HepG2 (cell line): ENCODE results near the gene ACOT6. TPM values are rescaled to one million over a fixed set of nuclear protein-coding genes. Genes with fewer than 3 reads are reported as not detected.
"Not testable (repeated sequence)": the region's sequence is repeated elsewhere in the genome, so short reads cannot be mapped to it uniquely, and the experiment has no call there.

Source experiments
- ASH2L ChIP-seq: fragments of 300-600, 200-600 bp; sonication (generic); IDR thresholded peaks from 2 replicates; pipeline ENCODE4 v1.7.0; 2017; ENCODE audit warnings: low read depth, mild to moderate bottlenecking, moderate library complexity, mixed read lengths, low read length; ENCODE audit not compliant: insufficient read length
- GABPA ChIP-seq, 2 experiments: IDR thresholded peaks; 2 replicates each; pipeline ENCODE4 v1.6.1; 2011 to 2016; ENCODE audit warnings: low read depth in 2 of 2, low read length in 1 of 2, missing biosample characterization in 1 of 2, missing genetic modification characterization in 1 of 2
- JUND ChIP-seq: sonication (generic); formaldehyde crosslinking; IDR thresholded peaks from 2 replicates; pipeline ENCODE4 v1.8.0; 2022; ENCODE audit warnings: mild to moderate bottlenecking, missing genetic modification reagents
- MEF2D ChIP-seq: sonication (generic); formaldehyde crosslinking; IDR thresholded peaks from 2 replicates; pipeline ENCODE4 v1.5.1; 2020; ENCODE audit warnings: mild to moderate bottlenecking, missing genetic modification reagents
- MTA1 ChIP-seq: sonication (generic); formaldehyde crosslinking; IDR thresholded peaks from 2 replicates; pipeline ENCODE4 v1.4.0; 2020; ENCODE audit warnings: missing genetic modification reagents, mild to moderate bottlenecking, borderline replicate concordance
- POLR2A ChIP-seq, 2 experiments: IDR thresholded peaks; 2 replicates each; pipeline ENCODE4 v1.6.1; 2011; ENCODE audit warnings: low read depth in 2 of 2, low read length in 2 of 2, mild to moderate bottlenecking in 1 of 2, moderate library complexity in 1 of 2; ENCODE audit not compliant: insufficient read depth in 1 of 2
- SMYD3 ChIP-seq: sonication (generic); formaldehyde crosslinking; IDR thresholded peaks from 2 replicates; pipeline ENCODE4 v1.8.1; 2023; ENCODE audit warnings: mild to moderate bottlenecking, missing genetic modification reagents
- THAP11 ChIP-seq: IDR thresholded peaks from 2 replicates; pipeline ENCODE4 v1.6.1; 2016; ENCODE audit warnings: missing biosample characterization, missing genetic modification reagents
- TSC22D2 ChIP-seq: sonication (generic); formaldehyde crosslinking; IDR thresholded peaks from 2 replicates; pipeline ENCODE4 v1.5.1; 2020; ENCODE audit warnings: missing genetic modification reagents, mild to moderate bottlenecking, borderline replicate concordance
- ZBTB38 ChIP-seq: sonication (generic); formaldehyde crosslinking; IDR thresholded peaks from 2 replicates; pipeline ENCODE4 v1.5.1; 2020; ENCODE audit warnings: mild to moderate bottlenecking, missing genetic modification reagents
- ZC3H13 ChIP-seq: sonication (generic); formaldehyde crosslinking; IDR thresholded peaks from 2 replicates; pipeline ENCODE4 v1.8.1; 2023; ENCODE audit warnings: mild to moderate bottlenecking, missing genetic modification reagents, moderate library complexity
- ZNF230 ChIP-seq: sonication (generic); formaldehyde crosslinking; IDR thresholded peaks from 2 replicates; pipeline ENCODE4 v1.4.0; 2020; ENCODE audit warnings: mild to moderate bottlenecking, missing genetic modification reagents
- ZNF430 ChIP-seq: sonication (generic); formaldehyde crosslinking; IDR thresholded peaks from 2 replicates; pipeline ENCODE4 v1.9.0; 2021; ENCODE audit warnings: mild to moderate bottlenecking, missing genetic modification reagents
- ZNF768 ChIP-seq: sonication (generic); formaldehyde crosslinking; IDR thresholded peaks from 2 replicates; pipeline ENCODE4 v1.4.0; 2020; ENCODE audit warnings: missing genetic modification reagents
- ZNF781 ChIP-seq: sonication (generic); formaldehyde crosslinking; IDR thresholded peaks from 2 replicates; pipeline ENCODE4 v1.5.1; 2020; ENCODE audit warnings: borderline replicate concordance, mild to moderate bottlenecking, missing genetic modification reagents; ENCODE audit errors: not compliant biosample characterization
- polyA plus RNA-seq, 8 experiments: library from polyadenylated mRNA; depleted of rRNA in 3 of 8; stranded (reverse) in 7 of 8; unstranded in 1 of 8; fragments of >200 nt; fragmentation: Illumina TruSeq in 4 of 8; extraction: Trizol in 4 of 8; gene quantifications; 2 replicates each; pipeline versions ENCODE4 v1.2.1 to v1.2.3, GENCODE V29; 2011 to 2016; ENCODE audit warnings: low read depth in 4 of 8, missing spikeins in 1 of 8, mixed read lengths in 1 of 8; ENCODE audit not compliant: insufficient read depth in 1 of 8
- total RNA-seq, 5 experiments: library from RNA; depleted of rRNA; stranded (reverse); fragments of >200 nt; fragmentation: Illumina TruSeq; extraction: Trizol; gene quantifications; 2 replicates each; pipeline ENCODE4 v1.2.3, GENCODE V29; 2016; ENCODE audit warnings: low read depth in 1 of 5
- TF ChIP-seq, protein P1 (sequence below): sonication (generic); formaldehyde crosslinking; IDR thresholded peaks from 2 replicates; pipeline ENCODE4 v1.4.0; 2020; ENCODE audit warnings: mild to moderate bottlenecking, missing genetic modification reagents, borderline replicate concordance
- TF ChIP-seq, protein P2 (sequence below): sonication (generic); IDR thresholded peaks from 2 replicates; pipeline ENCODE4 v1.6.1; 2016; ENCODE audit warnings: low read depth, borderline replicate concordance

The ACOT6 gene
- total and polyA plus RNA-seq, 2 of the 13 experiments (the other 11 are each of a cell fraction or from before 2014, with no cell fraction given), result 0.15 to 0.27 TPM

DNA sequence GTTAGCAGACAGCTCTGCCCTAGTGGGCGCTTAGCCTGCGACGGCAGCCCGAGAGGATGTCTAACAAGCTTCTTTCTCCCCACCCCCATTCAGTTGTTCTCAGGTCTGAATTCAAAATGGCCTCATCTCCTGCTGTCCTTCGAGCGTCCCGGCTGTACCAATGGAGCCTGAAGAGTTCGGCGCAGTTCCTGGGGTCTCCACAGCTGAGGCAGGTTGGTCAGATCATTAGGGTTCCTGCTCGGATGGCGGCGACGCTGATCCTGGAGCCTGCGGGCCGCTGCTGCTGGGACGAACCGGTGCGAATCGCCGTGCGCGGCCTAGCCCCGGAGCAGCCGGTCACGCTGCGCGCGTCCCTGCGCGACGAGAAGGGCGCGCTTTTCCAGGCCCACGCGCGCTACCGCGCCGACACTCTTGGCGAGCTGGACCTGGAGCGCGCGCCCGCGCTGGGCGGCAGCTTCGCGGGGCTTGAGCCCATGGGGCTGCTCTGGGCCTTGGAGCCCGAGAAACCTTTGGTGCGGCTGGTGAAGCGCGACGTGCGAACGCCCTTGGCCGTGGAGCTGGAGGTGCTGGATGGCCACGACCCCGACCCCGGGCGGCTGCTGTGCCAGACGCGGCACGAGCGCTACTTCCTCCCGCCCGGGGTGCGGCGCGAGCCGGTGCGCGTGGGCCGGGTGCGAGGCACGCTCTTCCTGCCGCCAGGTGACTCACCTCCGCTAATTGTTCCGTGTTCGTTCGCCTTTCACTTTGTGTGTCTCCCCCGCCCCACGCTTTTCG is 42.9 kb upstream of the ACOT6 start, which contains the start of gene ACOT2 (continued):
- peak; percentile 60 for TF ChIP-seq ZNF781 (CRISPR knock-in tag)
- peak; percentile 17; the same call in 1 of the 2 replicates for TF ChIP-seq GABPA (IDR thresholded peaks at IDR 0.05; ENCODE audit: low read depth, low read length)
- TF ChIP-seq GABPA (CRISPR knock-in tag; IDR thresholded peaks at IDR 0.05; ENCODE audit: low read depth), result not testable (repeated sequence)
- TF ChIP-seq, protein P1, sequence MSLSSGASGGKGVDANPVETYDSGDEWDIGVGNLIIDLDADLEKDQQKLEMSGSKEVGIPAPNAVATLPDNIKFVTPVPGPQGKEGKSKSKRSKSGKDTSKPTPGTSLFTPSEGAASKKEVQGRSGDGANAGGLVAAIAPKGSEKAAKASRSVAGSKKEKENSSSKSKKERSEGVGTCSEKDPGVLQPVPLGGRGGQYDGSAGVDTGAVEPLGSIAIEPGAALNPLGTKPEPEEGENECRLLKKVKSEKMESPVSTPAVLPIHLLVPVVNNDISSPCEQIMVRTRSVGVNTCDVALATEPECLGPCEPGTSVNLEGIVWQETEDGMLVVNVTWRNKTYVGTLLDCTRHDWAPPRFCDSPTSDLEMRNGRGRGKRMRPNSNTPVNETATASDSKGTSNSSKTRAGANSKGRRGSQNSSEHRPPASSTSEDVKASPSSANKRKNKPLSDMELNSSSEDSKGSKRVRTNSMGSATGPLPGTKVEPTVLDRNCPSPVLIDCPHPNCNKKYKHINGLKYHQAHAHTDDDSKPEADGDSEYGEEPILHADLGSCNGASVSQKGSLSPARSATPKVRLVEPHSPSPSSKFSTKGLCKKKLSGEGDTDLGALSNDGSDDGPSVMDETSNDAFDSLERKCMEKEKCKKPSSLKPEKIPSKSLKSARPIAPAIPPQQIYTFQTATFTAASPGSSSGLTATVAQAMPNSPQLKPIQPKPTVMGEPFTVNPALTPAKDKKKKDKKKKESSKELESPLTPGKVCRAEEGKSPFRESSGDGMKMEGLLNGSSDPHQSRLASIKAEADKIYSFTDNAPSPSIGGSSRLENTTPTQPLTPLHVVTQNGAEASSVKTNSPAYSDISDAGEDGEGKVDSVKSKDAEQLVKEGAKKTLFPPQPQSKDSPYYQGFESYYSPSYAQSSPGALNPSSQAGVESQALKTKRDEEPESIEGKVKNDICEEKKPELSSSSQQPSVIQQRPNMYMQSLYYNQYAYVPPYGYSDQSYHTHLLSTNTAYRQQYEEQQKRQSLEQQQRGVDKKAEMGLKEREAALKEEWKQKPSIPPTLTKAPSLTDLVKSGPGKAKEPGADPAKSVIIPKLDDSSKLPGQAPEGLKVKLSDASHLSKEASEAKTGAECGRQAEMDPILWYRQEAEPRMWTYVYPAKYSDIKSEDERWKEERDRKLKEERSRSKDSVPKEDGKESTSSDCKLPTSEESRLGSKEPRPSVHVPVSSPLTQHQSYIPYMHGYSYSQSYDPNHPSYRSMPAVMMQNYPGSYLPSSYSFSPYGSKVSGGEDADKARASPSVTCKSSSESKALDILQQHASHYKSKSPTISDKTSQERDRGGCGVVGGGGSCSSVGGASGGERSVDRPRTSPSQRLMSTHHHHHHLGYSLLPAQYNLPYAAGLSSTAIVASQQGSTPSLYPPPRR (CRISPR knock-in tag), result peak; percentile 60; the same call in 1 of the 2 replicates
- peak; percentile 72; the same call in 1 of the 2 replicates for TF ChIP-seq ZNF230
- TF ChIP-seq JUND (CRISPR knock-in tag), result peak; percentile 71; the same call in 1 of the 2 replicates
- TF ChIP-seq SMYD3 (CRISPR knock-in tag), result peak; percentile 43; the same call in 1 of the 2 replicates
- TF ChIP-seq TSC22D2 (CRISPR knock-in tag), result 0 out of 2 replicates have a peak, but pooled peaks have one; percentile 6
- peak; percentile 66 for TF ChIP-seq ZC3H13 (CRISPR knock-in tag)
- peak; percentile 94 for TF ChIP-seq ZNF430 (CRISPR knock-in tag)
- TF ChIP-seq POLR2A (IDR thresholded peaks at IDR 0.05; ENCODE audit: insufficient read depth in 1 of 2, low read depth in 2 of 2, low read length in 2 of 2), result peak; percentile 75 to 95
- TF ChIP-seq, protein P2, sequence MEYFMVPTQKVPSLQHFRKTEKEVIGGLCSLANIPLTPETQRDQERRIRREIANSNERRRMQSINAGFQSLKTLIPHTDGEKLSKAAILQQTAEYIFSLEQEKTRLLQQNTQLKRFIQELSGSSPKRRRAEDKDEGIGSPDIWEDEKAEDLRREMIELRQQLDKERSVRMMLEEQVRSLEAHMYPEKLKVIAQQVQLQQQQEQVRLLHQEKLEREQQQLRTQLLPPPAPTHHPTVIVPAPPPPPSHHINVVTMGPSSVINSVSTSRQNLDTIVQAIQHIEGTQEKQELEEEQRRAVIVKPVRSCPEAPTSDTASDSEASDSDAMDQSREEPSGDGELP, result peak; percentile 22; the same call in 1 of the 2 replicates
- TF ChIP-seq ZNF768 (CRISPR knock-in tag), result peak; percentile 67
- 0 out of 2 replicates have a peak, but pooled peaks have one; percentile 52 for TF ChIP-seq ZBTB38
- peak; percentile 66 for TF ChIP-seq ASH2L
- peak; percentile 48 for TF ChIP-seq THAP11 (CRISPR knock-in tag)
- peak; percentile 79; the same call in 1 of the 2 replicates for TF ChIP-seq MEF2D (CRISPR knock-in tag)
- peak; percentile 69; the same call in 1 of the 2 replicates for TF ChIP-seq MTA1
